ENCODE results near the gene DIP2C. TPM values are rescaled to one million over a fixed set of nuclear protein-coding genes. Genes with fewer than 3 reads are reported as not detected.

Gene DIP2C
- total RNA-seq, 2 experiments from 2014 or later: 0.22 to 0.54 TPM

DNA sequence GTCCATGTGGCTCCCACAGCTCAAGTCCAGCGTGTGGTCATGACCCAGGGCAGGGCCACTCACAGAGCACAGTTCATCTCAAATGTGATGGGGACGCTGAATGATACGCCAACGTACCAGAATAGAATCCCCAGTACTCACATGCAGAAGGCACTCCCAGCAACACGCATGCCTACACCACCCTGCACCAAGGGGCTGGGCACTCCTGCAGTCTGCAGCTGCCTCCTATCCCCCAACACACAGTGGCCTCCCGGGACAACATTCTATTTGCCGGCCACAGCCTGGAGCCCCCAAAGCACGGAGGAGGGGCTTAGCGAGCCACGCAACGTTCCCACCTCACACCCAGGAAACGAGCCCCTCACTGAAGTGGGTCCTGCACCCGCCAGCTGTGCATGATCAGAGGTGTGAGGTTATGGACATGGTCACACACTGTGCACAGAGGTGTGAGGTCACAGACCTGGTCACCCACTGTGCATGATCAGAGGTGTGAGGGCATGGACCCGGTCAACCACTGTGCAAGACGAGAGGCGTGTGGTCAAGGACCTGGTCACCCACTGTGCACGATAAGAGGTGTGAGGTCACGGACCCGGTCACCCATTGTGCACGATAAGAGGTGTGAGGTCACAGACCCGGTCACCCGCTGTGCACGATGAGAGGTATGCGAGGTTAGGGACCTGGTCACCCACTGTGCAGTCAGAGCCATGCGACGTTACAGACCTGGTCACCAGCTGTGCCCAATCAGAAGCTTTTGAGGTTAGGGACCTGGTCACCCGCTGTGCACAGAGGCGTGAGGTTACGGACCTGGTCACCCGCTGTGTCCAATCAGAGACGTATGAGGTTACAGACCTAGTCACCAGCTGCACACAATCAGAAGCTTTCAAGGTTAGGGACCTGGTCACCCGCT is 182.8 kb downstream of the DIP2C start:
- H3K27me3 Mint-ChIP-seq: peaks cover 19% of the 10 kb centered on the region
- H3K36me3 Mint-ChIP-seq: no peaks in the 10 kb centered on the region
- no peak overlapping the region for H3K27ac Mint-ChIP-seq
- no peak overlapping the region for H3K4me3 Mint-ChIP-seq
- no peaks in the 10 kb centered on the region for H3K9me3 Mint-ChIP-seq
- peaks cover 12% of the 10 kb centered on the region for H3K4me1 Mint-ChIP-seq
- DNase-seq: no peak

DNA sequence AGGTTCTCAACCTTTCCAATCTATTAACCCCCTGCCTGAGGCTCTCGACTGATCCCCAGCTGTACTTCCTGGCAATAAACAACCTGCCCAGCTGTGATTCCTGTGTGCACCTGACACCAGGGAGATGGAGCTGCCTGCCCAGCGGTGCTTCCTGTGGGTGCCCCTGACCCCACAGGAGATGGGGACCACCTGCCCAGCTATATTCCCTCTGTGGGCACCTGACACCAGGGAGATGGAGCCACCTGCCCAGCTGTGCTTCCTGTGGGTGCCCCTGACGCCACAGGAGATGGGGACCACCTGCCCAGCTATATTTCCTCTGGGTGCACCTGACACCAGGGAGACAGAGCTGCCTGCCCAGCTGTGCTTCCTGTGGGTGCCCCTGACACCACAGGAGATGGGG is 184.0 kb downstream of the DIP2C start:
- H3K36me3 Mint-ChIP-seq: no peaks in the 10 kb centered on the region
- DNase-seq: no peak
- H3K27me3 Mint-ChIP-seq: peaks cover 10% of the 10 kb centered on the region
- H3K4me1 Mint-ChIP-seq: peaks cover 17% of the 10 kb centered on the region
- H3K27ac Mint-ChIP-seq: no peak overlapping the region
- H3K9me3 Mint-ChIP-seq: no peaks in the 10 kb centered on the region
- no peak overlapping the region for H3K4me3 Mint-ChIP-seq

DNA sequence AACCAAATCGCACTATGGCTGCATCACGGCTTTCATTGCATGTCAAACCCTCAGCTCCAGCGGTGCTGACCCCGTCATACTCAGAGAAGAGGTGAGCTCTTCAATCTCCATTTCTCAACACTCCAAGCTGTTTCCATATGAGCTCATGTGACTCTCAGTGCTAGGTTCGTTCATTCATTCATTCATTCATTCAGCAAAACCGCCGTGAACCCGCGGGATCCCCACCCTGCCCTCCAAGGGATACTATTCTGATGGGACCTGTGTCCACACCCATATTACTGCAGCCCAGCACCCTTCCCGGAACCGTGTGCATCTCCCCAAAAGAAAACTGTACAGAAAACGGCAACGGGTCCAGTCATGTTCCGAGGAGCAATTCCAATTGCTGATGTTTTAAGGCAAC is 184.7 kb downstream of the DIP2C start:
- no peak for DNase-seq
- Mint-ChIP-seq H3K27me3 (peaks cover 10% of the 10 kb centered on the region), H3K36me3 (no peaks in the 10 kb centered on the region), H3K4me1 (peaks cover 18% of the 10 kb centered on the region), H3K4me3 (no peak overlapping the region), H3K27ac (no peak overlapping the region), H3K9me3 (no peaks in the 10 kb centered on the region)

DNA sequence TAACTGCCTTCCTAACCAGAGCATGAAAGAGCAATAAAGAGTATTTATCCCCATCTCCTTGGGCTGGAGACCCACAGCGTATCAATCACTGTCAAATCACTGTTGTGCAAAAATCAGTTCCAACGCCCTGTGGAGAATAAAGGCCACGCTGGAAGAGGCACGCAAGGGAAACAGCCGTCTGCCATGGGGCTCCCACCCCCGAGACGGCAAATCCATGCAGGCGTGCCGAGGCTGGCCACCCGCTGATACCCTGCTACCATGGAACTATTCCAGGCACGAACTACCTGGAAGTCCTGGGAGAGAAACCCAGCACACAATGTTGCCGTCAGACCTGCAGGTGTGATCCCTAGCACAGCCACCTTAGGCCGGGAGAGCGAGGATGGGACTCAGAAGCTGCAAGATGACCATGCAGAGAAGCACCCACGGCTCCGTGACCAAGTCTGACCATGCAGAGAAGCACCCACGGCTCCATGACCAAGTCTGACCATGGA is 185.3 kb downstream of the DIP2C start:
- Mint-ChIP-seq H3K27me3 (peaks cover 10% of the 10 kb centered on the region), H3K27ac (no peak overlapping the region), H3K4me1 (peaks cover 18% of the 10 kb centered on the region), H3K4me3 (no peak overlapping the region), H3K36me3 (no peaks in the 10 kb centered on the region), H3K9me3 (no peaks in the 10 kb centered on the region)
- no peak for DNase-seq

DNA sequence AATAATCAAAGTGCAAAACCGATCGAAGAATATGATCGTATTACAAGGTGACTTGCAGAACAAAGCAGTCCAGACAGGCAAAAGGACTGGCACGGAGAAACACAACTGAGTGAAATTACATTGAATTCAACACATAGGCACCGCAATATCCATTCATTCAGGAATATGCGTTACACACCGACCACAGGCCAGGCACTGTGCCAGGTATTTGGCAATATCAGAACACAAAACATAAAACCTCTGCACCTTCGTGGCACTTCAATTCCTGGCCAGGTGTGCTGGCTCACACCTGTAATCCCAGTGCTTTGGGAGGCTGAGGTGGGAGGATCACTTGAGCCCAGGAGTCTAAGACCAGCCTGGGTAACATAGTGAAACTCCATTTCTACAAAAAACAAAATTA is 187.9 kb downstream of the DIP2C start:
- Mint-ChIP-seq H3K4me1 (peaks cover 18% of the 10 kb centered on the region), H3K36me3 (no peaks in the 10 kb centered on the region), H3K27me3 (peaks cover 10% of the 10 kb centered on the region), H3K4me3 (no peak overlapping the region), H3K9me3 (no peaks in the 10 kb centered on the region), H3K27ac (no peak overlapping the region)
- DNase-seq: no peak

DNA sequence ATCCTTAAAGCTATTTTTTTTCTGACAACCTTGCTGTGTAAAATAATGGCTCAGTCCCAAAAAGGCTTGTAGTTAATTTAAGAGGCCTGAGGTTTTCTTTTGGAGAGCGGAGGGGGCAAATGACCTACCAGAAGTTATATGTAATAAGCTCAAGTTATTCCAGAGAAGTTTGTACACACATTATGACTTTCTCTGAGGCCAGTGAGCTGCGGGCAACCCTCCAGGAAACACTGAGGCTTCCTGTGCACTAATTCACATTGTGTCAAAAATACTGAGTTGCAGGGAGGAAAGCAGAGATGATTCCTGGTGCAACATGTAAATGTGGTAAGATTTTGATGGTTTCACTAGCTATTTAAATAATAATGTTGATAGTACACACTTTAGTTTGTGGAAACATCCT is 188.6 kb downstream of the DIP2C start:
- no peak for DNase-seq

DNA sequence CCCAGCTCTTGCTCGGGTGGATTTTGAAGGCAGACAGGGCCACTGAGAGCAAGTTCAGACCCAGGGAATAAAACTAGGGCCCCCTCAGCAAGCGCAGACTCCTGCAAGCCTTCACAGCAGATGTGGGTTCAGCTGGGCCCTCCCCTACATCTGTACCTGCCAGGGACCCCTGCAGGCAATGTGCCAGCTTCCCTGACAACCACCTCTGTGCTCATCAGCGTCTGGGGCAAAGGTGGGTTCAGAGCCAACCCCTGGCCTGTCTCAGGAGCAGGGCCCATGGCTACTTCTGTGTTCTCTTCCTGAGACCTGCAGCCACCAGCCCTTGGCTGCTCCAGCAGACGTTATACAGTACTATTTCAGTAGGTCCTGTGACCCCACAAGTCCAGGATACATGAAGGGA is 189.5 kb downstream of the DIP2C start:
- DNase-seq: no peak
- Mint-ChIP-seq H3K36me3 (no peaks in the 10 kb centered on the region), H3K27ac (no peak overlapping the region), H3K4me1 (peaks cover 18% of the 10 kb centered on the region), H3K27me3 (peaks cover 10% of the 10 kb centered on the region), H3K9me3 (no peaks in the 10 kb centered on the region), H3K4me3 (no peak overlapping the region)

More for the DNA sequence above, 188.6 kb downstream of the DIP2C start:
- H3K36me3 Mint-ChIP-seq: no peaks in the 10 kb centered on the region
- no peak overlapping the region for H3K27ac Mint-ChIP-seq
- H3K4me1 Mint-ChIP-seq: peaks cover 18% of the 10 kb centered on the region
- no peak overlapping the region for H3K4me3 Mint-ChIP-seq
- peaks cover 10% of the 10 kb centered on the region for H3K27me3 Mint-ChIP-seq
- H3K9me3 Mint-ChIP-seq: no peaks in the 10 kb centered on the region

DNA sequence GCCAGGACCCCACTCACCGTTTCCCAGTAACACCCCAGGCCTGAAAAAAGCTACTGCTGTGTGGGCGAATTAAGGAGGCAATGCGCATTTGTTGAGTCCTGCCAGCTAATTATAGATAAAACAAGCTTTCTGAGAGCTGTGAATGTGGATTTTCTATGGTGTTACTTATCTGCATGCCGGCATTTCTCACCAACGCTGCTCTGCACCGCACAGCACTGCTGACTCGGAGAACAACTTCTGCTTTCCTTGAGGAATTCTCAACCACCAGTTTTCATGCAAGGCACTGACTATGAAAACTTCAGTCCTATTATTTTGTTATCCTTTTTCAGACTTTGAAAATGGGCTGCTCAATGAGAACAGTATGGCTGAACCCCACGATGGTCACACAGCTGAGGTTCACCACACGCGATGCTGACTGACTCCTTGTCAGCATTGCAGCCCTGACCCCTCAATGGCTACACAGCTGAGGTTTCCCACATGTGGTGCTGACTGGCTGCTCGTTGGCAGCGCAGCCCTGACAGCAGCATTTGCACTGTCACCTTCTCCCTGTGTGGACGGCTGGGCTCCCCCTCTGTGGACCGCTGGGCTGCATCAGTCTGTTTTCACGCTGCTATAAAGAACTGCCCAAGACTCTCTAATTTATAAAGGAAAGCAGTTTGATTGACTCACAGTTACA is 190.6 kb downstream of the DIP2C start:
- Mint-ChIP-seq H3K9me3 (no peaks in the 10 kb centered on the region), H3K4me1 (peaks cover 18% of the 10 kb centered on the region), H3K27ac (no peak overlapping the region), H3K36me3 (no peaks in the 10 kb centered on the region), H3K4me3 (no peak overlapping the region), H3K27me3 (peaks cover 10% of the 10 kb centered on the region)
- no peak for DNase-seq

DNA sequence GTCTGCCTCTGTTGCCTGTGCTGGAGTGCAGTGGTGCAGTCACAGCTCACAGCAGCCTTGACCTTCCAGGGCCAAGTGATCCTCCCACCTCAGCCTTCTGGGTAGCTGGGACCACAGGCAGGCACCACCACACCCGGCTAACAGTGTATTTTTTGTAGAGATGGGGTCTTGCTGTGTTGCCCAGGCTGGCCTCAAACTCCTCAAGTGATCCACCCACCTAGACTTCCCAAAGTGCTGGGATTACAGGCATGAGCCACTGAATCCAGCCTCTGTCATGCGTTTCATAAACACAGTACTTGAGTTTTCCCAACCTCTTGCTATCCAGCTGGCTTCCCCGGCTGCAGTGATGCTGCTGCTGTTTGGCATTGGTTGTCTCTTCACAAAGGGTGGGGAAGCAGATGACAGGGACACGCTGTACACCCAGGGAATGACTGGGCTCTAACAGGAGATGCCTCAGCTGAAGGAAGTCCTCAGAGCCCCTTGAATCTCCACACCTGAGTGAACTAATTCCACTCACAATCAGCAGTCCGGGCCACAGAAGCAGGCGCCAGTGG is 191.5 kb downstream of the DIP2C start:
- Mint-ChIP-seq H3K9me3 (no peaks in the 10 kb centered on the region), H3K4me3 (no peak overlapping the region), H3K36me3 (no peaks in the 10 kb centered on the region), H3K4me1 (peaks cover 18% of the 10 kb centered on the region), H3K27me3 (peaks cover 8% of the 10 kb centered on the region), H3K27ac (no peak overlapping the region)
- DNase-seq: no peak

DNA sequence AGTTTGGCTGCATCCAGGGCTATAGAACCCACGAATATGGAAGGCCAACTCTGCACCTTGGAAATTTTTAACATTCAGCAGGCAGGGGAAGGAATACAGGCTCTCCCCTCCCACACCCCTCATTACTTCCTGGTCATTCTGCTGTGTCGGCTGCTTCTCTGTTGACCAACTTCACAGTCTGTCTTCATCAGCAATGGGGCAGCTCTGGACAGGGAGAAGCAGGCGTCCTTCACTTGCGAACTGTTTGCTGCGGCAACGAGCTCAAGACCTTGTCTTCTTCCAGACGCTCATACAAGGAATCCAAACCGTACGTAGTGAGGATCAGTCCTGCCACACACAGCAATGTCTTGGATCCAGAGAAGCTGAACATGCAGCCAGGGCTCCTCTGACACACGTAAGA is 192.2 kb downstream of the DIP2C start:
- H3K36me3 Mint-ChIP-seq: no peaks in the 10 kb centered on the region
- H3K4me3 Mint-ChIP-seq: no peak overlapping the region
- H3K4me1 Mint-ChIP-seq: peaks cover 16% of the 10 kb centered on the region
- peaks cover 2% of the 10 kb centered on the region for H3K27me3 Mint-ChIP-seq
- no peak overlapping the region for H3K27ac Mint-ChIP-seq
- H3K9me3 Mint-ChIP-seq: no peaks in the 10 kb centered on the region
- no peak for DNase-seq

DNA sequence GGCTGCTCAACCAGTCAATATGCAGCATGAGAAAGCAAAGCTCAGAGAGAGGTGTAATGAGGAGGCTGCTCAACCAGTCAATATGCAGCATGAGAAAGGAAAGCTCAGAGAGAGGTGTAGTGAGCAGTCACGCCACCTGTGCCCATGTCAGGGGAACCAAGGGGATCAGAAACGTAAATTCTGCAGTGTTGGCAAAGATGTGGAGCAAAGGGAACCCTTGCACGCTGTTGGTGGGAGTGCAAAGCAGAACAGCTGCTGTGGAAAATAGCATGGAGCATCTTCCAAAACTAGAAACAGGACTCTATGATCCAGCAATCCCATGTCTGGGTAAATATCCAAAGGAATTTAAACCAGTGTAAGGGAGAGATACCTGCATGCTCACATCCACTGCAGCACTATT is 194.9 kb downstream of the DIP2C start:
- DNase-seq: no peak
- Mint-ChIP-seq H3K4me3 (no peak overlapping the region), H3K4me1 (no peaks in the 10 kb centered on the region), H3K27me3 (no peaks in the 10 kb centered on the region), H3K36me3 (no peaks in the 10 kb centered on the region), H3K27ac (no peak overlapping the region), H3K9me3 (no peaks in the 10 kb centered on the region)

DNA sequence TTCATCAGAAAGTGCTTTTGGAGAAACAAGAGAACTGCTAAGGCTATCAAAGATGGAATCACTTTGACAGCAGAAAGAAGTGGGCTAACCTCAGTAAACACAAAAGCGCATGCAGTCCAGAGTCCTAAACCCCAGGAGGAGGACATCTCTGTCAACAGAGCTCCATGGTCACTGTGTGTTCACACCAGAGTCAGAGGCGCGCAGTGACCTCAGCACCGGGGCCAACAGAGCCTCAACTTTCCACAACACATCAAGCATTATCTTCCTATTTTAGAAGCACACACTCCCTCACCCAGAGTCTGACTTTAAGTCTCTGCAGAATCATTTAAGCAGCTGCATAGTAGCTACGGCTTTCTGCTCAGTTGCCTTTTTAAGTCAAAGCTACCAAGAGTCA is 195.3 kb downstream of the DIP2C start:
- Mint-ChIP-seq H3K27ac (no peak overlapping the region), H3K9me3 (no peaks in the 10 kb centered on the region), H3K36me3 (no peaks in the 10 kb centered on the region), H3K4me1 (no peaks in the 10 kb centered on the region), H3K4me3 (no peak overlapping the region), H3K27me3 (no peaks in the 10 kb centered on the region)
- no peak for DNase-seq

DNA sequence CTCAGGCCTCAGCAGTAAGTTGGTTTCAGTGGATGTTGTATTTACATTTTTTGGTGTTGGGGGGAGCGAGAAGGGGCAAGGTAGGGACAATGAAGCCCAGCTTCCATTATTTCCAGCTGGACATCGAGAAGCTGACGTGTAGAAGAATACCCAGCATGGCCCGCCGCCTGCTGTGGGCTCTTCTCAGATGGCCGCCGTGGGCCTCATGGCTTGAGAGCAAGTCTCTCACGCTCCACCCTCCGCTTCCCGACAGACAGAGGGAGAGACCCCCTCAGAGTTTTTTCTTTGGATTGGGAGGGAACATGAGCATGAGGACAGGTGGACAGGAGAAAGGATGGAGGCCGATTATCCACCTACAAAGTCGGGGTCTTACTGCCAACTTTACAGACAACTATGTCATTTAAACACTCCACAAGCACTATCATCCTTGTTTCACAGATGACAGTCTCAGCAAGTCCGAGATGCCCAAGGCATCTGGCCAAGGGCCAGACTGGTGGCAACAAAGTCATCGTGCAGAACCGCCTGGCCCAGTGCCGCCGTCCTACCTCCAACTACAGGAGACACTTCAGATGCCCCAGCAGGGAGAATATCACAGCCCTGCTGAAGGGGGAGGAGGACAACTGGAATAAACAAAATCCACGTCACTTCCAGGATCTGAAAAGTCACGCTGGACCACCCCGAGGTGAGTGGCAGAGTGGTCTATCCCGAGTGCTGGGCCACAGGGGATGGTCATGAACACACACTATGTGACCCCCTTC is 195.9 kb downstream of the DIP2C start:
- no peak overlapping the region for H3K4me3 Mint-ChIP-seq
- DNase-seq: no peak
- H3K9me3 Mint-ChIP-seq: no peaks in the 10 kb centered on the region
- H3K27me3 Mint-ChIP-seq: no peaks in the 10 kb centered on the region
- H3K4me1 Mint-ChIP-seq: no peaks in the 10 kb centered on the region
- H3K27ac Mint-ChIP-seq: no peak overlapping the region
- no peaks in the 10 kb centered on the region for H3K36me3 Mint-ChIP-seq

DNA sequence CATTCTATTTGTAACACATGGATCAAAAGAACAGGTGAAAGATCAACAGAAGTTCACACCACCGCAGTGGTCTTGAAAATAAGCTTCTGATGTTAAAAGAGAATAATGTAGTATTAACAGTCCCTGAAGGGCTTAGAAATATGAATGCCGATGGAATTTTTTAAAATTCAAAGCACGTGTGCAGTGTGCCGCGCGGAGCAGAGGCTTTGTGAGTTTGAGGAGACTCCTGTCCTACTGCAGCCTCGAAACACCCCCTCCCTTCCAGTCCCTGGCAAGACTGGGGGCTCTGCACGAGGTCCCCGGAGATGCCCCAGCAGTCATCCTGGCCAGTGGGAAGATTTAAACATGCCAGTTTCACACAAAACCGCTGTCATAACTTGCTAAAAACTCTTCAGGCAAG is 196.6 kb downstream of the DIP2C start:
- Mint-ChIP-seq H3K4me1 (no peaks in the 10 kb centered on the region), H3K27ac (no peak overlapping the region), H3K36me3 (no peaks in the 10 kb centered on the region), H3K9me3 (no peaks in the 10 kb centered on the region), H3K27me3 (no peaks in the 10 kb centered on the region), H3K4me3 (no peak overlapping the region)
- DNase-seq: no peak
